Measurements from ENCODE around the gene LRRC45. TPM values are rescaled to one million over a fixed set of nuclear protein-coding genes. Genes with fewer than 3 reads are reported as not detected.

LRRC45 gene
- total and polyA plus RNA-seq, 2 donors (not counting 1 experiment from before 2014, with no cell fraction given) = 2.3 to 9.9 TPM

DNA sequence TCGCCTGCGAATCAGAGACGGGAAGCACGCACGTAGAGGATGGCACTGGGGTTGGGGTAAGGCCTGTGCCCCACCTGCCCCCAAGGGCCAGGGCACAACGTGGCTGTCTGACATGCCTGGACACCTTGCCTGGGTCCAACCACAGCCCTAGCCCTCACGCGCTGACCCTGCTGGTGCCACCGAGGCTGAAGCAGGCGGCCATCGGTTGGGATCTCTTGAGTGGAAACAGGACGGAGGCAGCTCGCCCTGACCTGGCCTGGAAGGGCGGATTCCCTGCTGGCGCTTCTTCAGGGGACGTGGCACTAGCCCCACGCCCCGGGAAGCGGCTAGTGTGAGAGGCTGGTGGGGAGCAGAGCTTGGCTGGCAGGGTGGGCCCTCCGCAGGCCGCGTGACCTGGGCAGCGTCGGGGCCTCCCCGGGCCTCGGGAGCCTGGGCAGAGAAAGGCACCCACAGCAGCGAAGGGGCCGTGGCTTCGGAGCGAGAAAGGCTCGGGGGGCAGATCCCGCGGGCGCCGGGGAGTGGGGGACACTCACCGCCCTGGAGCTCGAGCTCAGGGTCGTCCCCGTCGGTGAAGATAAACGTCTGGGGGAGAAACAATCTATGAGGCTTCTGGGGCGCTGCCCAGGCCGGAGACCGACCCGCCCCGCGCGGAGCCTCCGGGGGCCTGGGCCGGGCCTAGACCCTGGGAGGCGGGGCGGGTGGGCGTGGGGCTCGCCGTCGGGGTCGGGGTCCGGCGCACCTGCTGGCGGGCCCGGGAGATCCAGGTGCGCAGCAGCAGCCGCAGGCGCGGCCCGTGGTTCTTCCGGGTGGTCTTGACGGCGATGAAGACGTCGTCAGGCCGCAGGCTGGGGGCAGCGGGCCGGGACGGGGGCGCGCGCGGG lies 27.9 kb downstream of the LRRC45 start:
- Histone ChIP-seq H3K27me3 (ENCODE audit: control insufficient read depth, insufficient read depth, low read length) (no peaks in the 10 kb centered on the region), H4K20me1 (ENCODE audit: control insufficient read depth, extremely low read depth, insufficient read depth, low read length) (no peaks in the 10 kb centered on the region), H3K4me3 (replicated peaks in 1 of 4; ENCODE audit: control extremely low read depth in 1 of 4, insufficient read depth in 1 of 4, low read depth in 3 of 4, low read length in 4 of 4) (peak overlapping the region; percentile 47 to 85 (median 71)), H3K27ac (ENCODE audit: insufficient read depth, low read length) (peak overlapping the region; percentile 50), H2AFZ (ENCODE audit: low read length) (peak overlapping the region; percentile 23), H3K9me3 (ENCODE audit: control insufficient read depth, insufficient read depth, low read depth, low read length) (no peaks in the 10 kb centered on the region), H3K4me1 (ENCODE audit: control insufficient read depth, extremely low read depth, insufficient read depth, low read length) (peaks cover 7% of the 10 kb centered on the region), H3K79me2 (ENCODE audit: control insufficient read depth, insufficient read depth, low read length) (peaks cover 21% of the 10 kb centered on the region), H3K4me2 (ENCODE audit: extremely low read depth, insufficient read depth, low read length) (peak overlapping the region; percentile 62), H3K9ac (ENCODE audit: insufficient read depth, low read length) (peak overlapping the region; percentile 70), H3K36me3 (ENCODE audit: control insufficient read depth, insufficient read depth, low read length) (peaks cover 40% of the 10 kb centered on the region)
- DNase-seq (ENCODE audit: low read depth in 2 of 2) = no peak
- TF ChIP-seq, protein P1, sequence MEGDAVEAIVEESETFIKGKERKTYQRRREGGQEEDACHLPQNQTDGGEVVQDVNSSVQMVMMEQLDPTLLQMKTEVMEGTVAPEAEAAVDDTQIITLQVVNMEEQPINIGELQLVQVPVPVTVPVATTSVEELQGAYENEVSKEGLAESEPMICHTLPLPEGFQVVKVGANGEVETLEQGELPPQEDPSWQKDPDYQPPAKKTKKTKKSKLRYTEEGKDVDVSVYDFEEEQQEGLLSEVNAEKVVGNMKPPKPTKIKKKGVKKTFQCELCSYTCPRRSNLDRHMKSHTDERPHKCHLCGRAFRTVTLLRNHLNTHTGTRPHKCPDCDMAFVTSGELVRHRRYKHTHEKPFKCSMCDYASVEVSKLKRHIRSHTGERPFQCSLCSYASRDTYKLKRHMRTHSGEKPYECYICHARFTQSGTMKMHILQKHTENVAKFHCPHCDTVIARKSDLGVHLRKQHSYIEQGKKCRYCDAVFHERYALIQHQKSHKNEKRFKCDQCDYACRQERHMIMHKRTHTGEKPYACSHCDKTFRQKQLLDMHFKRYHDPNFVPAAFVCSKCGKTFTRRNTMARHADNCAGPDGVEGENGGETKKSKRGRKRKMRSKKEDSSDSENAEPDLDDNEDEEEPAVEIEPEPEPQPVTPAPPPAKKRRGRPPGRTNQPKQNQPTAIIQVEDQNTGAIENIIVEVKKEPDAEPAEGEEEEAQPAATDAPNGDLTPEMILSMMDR (conservative IDR thresholded peaks at IDR 0.05 in 1 of 2, IDR thresholded peaks at IDR 0.05 in 1 of 2; ENCODE audit: low read depth in 1 of 2, low read length in 2 of 2) = no peak

DNA sequence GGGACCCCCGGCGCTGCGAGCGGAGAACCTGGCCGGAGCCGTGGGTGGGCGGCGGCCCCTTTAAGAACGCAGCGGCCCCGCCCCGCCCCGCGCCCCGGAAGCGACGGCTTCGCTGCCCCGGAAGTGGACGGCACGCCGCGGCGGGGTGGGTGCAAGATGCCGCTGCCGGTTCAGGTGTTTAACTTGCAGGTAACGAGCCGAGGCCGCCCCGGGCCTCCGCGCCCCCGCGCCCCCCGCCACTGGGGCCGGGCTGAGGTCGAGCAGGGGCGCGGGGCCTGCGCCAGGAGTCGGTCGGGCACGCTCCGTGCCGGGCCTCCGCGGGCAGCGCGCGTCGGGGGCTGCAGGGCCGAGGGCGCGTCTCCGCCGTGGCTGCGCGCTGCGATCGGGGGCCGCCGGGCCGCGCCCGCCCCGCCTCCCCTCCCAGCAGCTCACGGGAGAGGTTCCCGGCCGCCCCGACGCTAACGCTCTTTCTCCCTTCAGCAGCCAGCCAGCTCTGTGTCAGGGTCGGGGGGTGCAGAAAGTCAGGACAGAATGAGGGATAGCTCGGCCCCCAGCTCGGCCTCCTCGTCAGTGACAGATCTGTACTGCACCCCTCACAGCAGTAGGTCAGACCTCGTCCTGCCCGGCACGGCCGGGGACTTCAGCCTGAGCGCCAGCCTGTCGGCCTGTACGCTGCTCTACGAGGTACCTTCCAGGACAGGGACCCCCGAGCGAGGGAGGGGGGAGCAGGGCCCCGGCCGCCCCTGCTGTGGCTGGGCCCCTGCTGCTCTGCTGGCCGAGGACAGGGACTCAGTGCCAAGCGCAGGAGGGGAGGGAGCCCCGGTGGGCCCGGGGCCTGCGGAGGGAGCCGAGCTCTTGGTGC lies 28.9 kb downstream of the LRRC45 start, which contains the start of the genes GPS1 and RFNG:
Gene GPS1 (plus strand): TSS at position 123 of the 862 bp plus-strand sequence. CDS start 34 bp downstream, at position 157.
Gene RFNG (minus strand): TSS at position 36 of the 862 bp plus-strand sequence. CDS start 45 bp downstream, outside the sequence.
- peak within 1 kb of the TSS; percentile 80 for H3K9ac ChIP-seq (ENCODE audit: insufficient read depth, low read length)
- peaks cover 21% of the 10 kb centered on the region for H3K79me2 ChIP-seq (ENCODE audit: control insufficient read depth, insufficient read depth, low read length)
- peak within 1 kb of the TSS; percentile 23 for H2AFZ ChIP-seq (ENCODE audit: low read length)
- H3K9me3 ChIP-seq (ENCODE audit: control insufficient read depth, insufficient read depth, low read depth, low read length) = no peaks in the 10 kb centered on the region
- peak within 1 kb of the TSS; percentile 72 to 88 (median 82) for H3K4me3 ChIP-seq (replicated peaks in 1 of 4; ENCODE audit: control extremely low read depth in 1 of 4, insufficient read depth in 1 of 4, low read depth in 3 of 4, low read length in 4 of 4)
- TF ChIP-seq, protein P1 (conservative IDR thresholded peaks at IDR 0.05 in 1 of 2, IDR thresholded peaks at IDR 0.05 in 1 of 2; ENCODE audit: low read depth in 1 of 2, low read length in 2 of 2) = no peak
- no peaks in the 10 kb centered on the region for H4K20me1 ChIP-seq (ENCODE audit: control insufficient read depth, extremely low read depth, insufficient read depth, low read length)
- no peaks in the 10 kb centered on the region for H3K27me3 ChIP-seq (ENCODE audit: control insufficient read depth, insufficient read depth, low read length)
- H3K36me3 ChIP-seq (ENCODE audit: control insufficient read depth, insufficient read depth, low read length) = peaks cover 49% of the 10 kb centered on the region
- H3K4me1 ChIP-seq (ENCODE audit: control insufficient read depth, extremely low read depth, insufficient read depth, low read length) = peaks cover 7% of the 10 kb centered on the region
- peak; percentile 39 to 55 for DNase-seq (ENCODE audit: low read depth in 2 of 2)
- H3K4me2 ChIP-seq (ENCODE audit: extremely low read depth, insufficient read depth, low read length) = peak within 1 kb of the TSS; percentile 92
- H3K27ac ChIP-seq (ENCODE audit: insufficient read depth, low read length) = peak within 1 kb of the TSS; percentile 50

DNA sequence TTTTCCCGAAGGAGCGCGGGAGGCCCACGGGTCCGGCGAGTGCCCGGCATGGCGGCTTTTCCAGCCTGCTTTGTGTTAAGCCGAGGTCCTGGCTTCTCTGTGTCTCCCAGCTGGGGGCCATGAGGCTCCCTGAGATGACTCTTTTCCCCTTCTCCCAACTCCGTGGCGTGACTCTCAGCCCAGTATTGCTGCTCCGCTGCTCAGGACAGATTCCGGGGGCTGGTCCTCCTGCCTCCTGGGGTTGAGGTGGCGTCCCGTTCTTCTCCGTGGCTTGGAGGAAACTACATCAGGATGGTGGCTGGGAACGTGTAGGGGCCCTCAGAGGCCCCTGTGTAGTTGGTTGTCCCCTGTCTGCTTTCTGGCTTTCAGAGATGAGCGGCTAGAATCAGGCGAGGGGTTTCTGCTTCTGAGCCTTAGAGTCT lies 29.5 kb downstream of the LRRC45 start:
- no peak for DNase-seq (ENCODE audit: low read depth in 2 of 2)
- Histone ChIP-seq H3K36me3 (ENCODE audit: control insufficient read depth, insufficient read depth, low read length) (peaks cover 48% of the 10 kb centered on the region), H3K4me1 (ENCODE audit: control insufficient read depth, extremely low read depth, insufficient read depth, low read length) (peaks cover 7% of the 10 kb centered on the region), H3K27me3 (ENCODE audit: control insufficient read depth, insufficient read depth, low read length) (no peaks in the 10 kb centered on the region), H3K9me3 (ENCODE audit: control insufficient read depth, insufficient read depth, low read depth, low read length) (no peaks in the 10 kb centered on the region), H3K4me2 (ENCODE audit: extremely low read depth, insufficient read depth, low read length) (peak overlapping the region; percentile 92), H4K20me1 (ENCODE audit: control insufficient read depth, extremely low read depth, insufficient read depth, low read length) (no peaks in the 10 kb centered on the region), H3K9ac (ENCODE audit: insufficient read depth, low read length) (peak overlapping the region; percentile 80), H2AFZ (ENCODE audit: low read length) (no peak overlapping the region), H3K4me3 (replicated peaks in 1 of 4; ENCODE audit: control extremely low read depth in 1 of 4, insufficient read depth in 1 of 4, low read depth in 3 of 4, low read length in 4 of 4) (peak overlapping the region; percentile 72 to 88 (median 82)), H3K79me2 (ENCODE audit: control insufficient read depth, insufficient read depth, low read length) (peaks cover 21% of the 10 kb centered on the region), H3K27ac (ENCODE audit: insufficient read depth, low read length) (peak overlapping the region; percentile 47)
- TF ChIP-seq, protein P1 (conservative IDR thresholded peaks at IDR 0.05 in 1 of 2, IDR thresholded peaks at IDR 0.05 in 1 of 2; ENCODE audit: low read depth in 1 of 2, low read length in 2 of 2) = no peak
- TF ChIP-seq EZH2 (IDR thresholded peaks at IDR 0.05; ENCODE audit: low read length, missing control alignments) = no peak
